GM12872 (cell line): ENCODE results near the gene SLC36A1.

Source experiments
- TF ChIP-seq, protein P1 (sequence below): IDR thresholded peaks from 3 replicates; pipeline ENCODE4 v1.5.1; 2011; ENCODE audit warnings: low read depth, mild to moderate bottlenecking, low read length, moderate library complexity; ENCODE audit not compliant: insufficient read depth

The SLC36A1 gene

GRCh38 chr5:151528153-151528552 lies 80.8 kb downstream of the SLC36A1 start:
- TF ChIP-seq, protein P1, sequence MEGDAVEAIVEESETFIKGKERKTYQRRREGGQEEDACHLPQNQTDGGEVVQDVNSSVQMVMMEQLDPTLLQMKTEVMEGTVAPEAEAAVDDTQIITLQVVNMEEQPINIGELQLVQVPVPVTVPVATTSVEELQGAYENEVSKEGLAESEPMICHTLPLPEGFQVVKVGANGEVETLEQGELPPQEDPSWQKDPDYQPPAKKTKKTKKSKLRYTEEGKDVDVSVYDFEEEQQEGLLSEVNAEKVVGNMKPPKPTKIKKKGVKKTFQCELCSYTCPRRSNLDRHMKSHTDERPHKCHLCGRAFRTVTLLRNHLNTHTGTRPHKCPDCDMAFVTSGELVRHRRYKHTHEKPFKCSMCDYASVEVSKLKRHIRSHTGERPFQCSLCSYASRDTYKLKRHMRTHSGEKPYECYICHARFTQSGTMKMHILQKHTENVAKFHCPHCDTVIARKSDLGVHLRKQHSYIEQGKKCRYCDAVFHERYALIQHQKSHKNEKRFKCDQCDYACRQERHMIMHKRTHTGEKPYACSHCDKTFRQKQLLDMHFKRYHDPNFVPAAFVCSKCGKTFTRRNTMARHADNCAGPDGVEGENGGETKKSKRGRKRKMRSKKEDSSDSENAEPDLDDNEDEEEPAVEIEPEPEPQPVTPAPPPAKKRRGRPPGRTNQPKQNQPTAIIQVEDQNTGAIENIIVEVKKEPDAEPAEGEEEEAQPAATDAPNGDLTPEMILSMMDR = no peak

DNA sequence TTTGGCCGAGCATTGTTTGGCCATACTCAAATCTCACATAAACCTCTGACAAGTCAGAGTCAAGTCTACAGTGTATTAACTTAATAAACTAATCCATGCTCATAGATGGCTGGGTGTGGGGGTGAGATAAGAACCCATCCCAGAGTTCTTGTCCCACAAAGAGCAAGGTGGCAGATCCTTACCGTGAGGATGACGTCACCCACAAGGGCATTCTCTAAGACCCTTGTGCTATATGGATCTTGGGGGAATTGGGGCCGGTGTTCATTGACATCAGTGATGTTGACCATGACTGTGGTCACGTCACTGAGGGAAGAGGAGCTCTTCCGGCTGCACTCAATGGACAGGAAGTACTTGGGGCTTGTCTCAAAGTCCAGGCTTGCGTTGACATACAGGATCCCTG lies 81.6 kb downstream of the SLC36A1 start:
- TF ChIP-seq, protein P1 = no peak

DNA sequence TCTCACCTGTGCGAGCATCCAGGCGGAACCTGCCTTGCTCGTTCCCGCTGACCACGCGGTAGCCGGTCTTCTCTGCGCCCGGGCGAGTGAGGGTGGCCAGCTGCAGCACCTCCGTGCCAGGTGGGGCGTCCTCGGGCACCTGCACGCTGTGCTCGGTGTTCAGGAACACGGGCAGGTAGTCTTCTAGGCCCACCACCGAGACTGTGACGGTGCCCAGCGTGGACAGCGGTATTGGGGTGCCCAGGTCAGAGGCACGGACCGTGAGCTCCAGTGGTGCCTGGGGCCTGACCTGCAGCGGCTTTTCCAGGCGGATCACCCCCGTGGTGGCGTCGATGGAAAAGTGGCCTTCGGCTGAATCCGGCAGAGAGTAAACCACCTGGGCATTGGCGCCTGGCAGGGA lies 84.2 kb downstream of the SLC36A1 start:
- TF ChIP-seq, protein P1 = no peak

GRCh38 chr5:151532416-151532815 lies 85.0 kb downstream of the SLC36A1 start:
- TF ChIP-seq, protein P1 = no peak

- TF ChIP-seq, protein P1 = no peak
These were observed 86.9 kb downstream of the SLC36A1 start for GRCh38 chr5:151534350-151534749.

GRCh38 chr5:151537044-151537443 lies 89.6 kb downstream of the SLC36A1 start:
- TF ChIP-seq, protein P1 = no peak

- TF ChIP-seq, protein P1 = no peak
These were observed 94.2 kb downstream of the SLC36A1 start for GRCh38 chr5:151541571-151541970.
